ENCODE measurements around the gene CHD5. TPM values are rescaled to one million over a fixed set of nuclear protein-coding genes. Genes with fewer than 3 reads are reported as not detected.

The CHD5 gene
- total RNA-seq, 4 donors from 2014 or later: 0.30 TPM; not detected in 3

DNA sequence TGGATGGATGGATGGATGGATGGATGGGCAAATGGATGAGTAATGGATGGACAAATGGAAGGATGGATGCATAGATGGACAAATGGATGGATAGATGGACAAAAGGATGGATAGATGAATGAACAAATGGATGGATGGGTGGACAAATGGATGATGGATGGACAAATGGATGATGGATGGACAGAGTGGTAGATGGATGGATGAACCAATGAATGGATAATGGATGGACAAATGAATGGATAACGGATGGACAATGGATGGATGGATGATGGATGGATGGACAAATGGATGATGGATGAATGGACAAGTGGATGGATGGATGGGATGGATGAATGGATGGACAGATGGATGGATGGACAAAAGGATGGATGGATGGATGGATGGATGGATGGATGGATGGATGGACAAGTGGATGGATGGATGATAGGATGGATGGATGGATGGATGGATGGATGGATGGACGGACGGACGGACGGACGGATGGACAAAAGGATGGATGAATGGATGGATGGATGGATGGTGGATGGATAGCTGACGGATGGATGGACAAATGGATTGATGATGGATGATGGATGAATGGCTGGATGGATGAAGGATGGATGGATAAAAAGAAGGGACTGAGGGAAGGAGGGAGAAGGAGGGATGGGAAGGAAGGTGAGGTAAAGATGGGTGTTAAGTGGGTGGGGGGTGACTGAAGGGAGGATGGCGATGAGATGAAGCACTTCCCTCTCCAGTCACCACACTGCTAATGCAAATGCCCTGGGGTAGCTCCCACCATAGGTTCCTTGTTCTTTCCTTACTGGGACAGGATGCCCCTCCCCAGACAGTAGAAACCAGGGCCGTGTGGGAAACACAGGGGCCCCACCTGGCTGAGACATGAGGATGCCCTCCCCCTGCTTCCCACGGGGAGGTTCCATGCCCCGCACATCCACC, 29.8 kb downstream of the CHD5 start:
- no peak for DNase-seq (ENCODE audit: low spot score in 2 of 2)
- H3K36me3 ChIP-seq: no peaks in the 10 kb centered on the region
- TF ChIP-seq EP300 (IDR thresholded peaks at IDR 0.05) (no peak), POLR2A (IDR thresholded peaks at IDR 0.05) (no peak)
- TF ChIP-seq, protein P1, sequence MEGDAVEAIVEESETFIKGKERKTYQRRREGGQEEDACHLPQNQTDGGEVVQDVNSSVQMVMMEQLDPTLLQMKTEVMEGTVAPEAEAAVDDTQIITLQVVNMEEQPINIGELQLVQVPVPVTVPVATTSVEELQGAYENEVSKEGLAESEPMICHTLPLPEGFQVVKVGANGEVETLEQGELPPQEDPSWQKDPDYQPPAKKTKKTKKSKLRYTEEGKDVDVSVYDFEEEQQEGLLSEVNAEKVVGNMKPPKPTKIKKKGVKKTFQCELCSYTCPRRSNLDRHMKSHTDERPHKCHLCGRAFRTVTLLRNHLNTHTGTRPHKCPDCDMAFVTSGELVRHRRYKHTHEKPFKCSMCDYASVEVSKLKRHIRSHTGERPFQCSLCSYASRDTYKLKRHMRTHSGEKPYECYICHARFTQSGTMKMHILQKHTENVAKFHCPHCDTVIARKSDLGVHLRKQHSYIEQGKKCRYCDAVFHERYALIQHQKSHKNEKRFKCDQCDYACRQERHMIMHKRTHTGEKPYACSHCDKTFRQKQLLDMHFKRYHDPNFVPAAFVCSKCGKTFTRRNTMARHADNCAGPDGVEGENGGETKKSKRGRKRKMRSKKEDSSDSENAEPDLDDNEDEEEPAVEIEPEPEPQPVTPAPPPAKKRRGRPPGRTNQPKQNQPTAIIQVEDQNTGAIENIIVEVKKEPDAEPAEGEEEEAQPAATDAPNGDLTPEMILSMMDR (IDR thresholded peaks at IDR 0.05): no peak
- H3K9me3 ChIP-seq: no peaks in the 10 kb centered on the region
- no peak overlapping the region for H3K4me3 ChIP-seq
- peaks cover 0 to 37% of the 10 kb centered on the region in 2 donors for H3K27me3 ChIP-seq
- 72 to 89% methylated on average over 11 of the region's 11 CpGs for WGBS, 2 donors
- H3K27ac ChIP-seq: no peak overlapping the region
- peaks cover 0 to 10% (median 4%) of the 10 kb centered on the region in 4 donors for H3K4me1 ChIP-seq

DNA sequence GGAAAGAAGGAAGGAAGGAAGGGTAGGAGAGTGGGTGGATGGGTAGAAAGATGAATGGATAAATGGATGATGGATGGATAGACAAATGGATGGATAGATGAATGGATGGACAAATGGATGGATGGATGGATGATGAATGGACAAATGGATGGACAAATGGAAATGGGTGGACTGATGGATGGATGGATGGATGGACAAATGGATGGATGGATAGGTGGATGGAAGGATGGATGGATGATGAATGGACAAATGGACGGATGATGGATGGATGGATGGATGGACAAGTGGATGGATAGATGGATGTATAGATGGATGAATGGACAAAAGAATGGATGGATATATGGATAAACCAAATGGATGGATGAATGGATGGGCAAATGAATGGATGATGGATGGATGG, 30.5 kb downstream of the CHD5 start:
- Histone ChIP-seq H3K36me3 (no peaks in the 10 kb centered on the region), H3K27ac (no peak overlapping the region), H3K9me3 (no peaks in the 10 kb centered on the region), H3K27me3 (peaks cover 0 to 37% of the 10 kb centered on the region in 2 donors), H3K4me3 (no peak overlapping the region), H3K4me1 (peaks cover 0 to 10% (median 4%) of the 10 kb centered on the region in 4 donors)
- 93 to 96% methylated on average over 1 of the region's 1 CpG for WGBS, 2 donors
- no peak for DNase-seq (ENCODE audit: low spot score in 2 of 2)
- TF ChIP-seq POLR2A (IDR thresholded peaks at IDR 0.05): no peak
- TF ChIP-seq EP300 (IDR thresholded peaks at IDR 0.05): no peak

DNA sequence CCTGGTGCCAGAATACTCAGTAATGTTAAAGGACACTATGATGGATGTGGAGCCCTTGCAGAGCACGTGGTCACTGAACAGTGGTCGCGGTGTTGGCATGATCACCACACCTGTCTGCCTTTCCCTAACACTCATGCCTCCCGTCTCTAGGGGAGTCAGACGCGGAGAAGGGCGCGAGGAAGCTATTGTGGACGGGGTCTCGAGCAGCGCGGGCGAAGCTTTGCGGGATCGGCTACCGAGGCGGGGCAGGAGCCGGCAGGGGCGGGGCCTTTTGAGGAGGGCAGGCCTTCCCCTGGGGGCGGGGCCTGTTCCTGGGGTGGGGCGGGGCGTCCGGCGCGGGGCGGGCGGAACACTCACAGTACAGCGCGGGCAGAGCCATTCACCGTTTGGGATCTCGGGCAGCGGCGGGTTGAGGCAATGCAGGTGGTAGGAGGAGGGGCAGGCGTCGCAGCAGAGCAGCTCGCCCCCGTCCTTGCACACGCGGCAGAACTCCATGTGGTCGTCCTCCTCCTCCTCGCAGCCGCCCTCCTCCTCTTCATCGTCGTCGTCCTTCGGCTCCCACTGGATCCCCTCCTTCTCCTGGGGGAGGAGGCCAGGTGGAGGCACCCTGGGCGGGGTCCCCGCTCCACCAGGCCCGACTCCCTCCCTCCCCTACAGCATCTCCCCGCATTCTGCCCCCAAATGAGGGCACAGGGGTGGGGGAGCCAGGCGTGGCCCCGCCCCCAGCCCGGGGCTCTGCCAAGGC, 31.5 kb downstream of the CHD5 start:
- 3 to 6% methylated on average over 27 to 28 of the region's 53 CpGs for WGBS, 2 donors
- DNase-seq (ENCODE audit: low spot score in 2 of 2): no peak
- H3K27me3 ChIP-seq: peaks cover 0 to 37% of the 10 kb centered on the region in 2 donors
- no peak for TF ChIP-seq POLR2A (IDR thresholded peaks at IDR 0.05)
- TF ChIP-seq EP300 (IDR thresholded peaks at IDR 0.05): no peak
- TF ChIP-seq, protein P1 (IDR thresholded peaks at IDR 0.05): no peak
- H3K4me3 ChIP-seq: peak overlapping the region in 1 of 4 donors; percentile 14
- H3K9me3 ChIP-seq: no peaks in the 10 kb centered on the region
- H3K36me3 ChIP-seq: no peaks in the 10 kb centered on the region
- peaks cover 0 to 10% (median 4%) of the 10 kb centered on the region in 4 donors for H3K4me1 ChIP-seq
- no peak overlapping the region for H3K27ac ChIP-seq

DNA sequence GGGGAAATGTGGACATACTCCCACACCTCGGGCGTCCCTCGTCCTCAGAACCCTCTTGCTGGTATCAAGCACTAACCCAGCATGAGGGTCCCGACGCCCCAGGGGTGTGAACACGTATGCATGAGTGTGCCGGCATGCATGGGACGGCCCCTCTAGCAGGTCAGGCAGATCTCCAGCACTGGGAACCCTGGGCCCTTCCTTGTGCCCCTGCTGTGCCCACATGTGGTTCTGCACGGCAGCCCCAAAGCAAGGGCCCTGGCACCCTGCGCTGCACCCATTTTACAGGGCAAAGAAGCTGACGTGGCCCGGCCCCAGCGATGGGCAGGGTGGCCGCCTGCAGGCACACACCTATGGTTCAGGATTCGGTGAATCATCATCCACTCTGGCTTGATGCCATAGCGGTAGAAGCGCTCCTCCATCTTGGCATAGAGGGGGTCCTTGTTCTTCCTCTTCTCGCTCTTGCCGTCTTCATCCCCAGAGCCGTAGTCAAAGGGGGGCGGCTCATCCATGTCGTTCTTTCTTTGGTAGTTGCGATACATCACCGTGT, 34.2 kb downstream of the CHD5 start:
- no peaks in the 10 kb centered on the region for H3K9me3 ChIP-seq
- H3K4me3 ChIP-seq: no peak overlapping the region
- 84% methylated on average over 17 to 21 of the region's 24 CpGs for WGBS, 2 donors
- H3K27ac ChIP-seq: no peak overlapping the region
- TF ChIP-seq, protein P1 (IDR thresholded peaks at IDR 0.05): no peak
- TF ChIP-seq EP300 (IDR thresholded peaks at IDR 0.05): no peak
- no peak for TF ChIP-seq POLR2A (IDR thresholded peaks at IDR 0.05)
- peaks cover 0 to 10% (median 4%) of the 10 kb centered on the region in 4 donors for H3K4me1 ChIP-seq
- DNase-seq (ENCODE audit: low spot score in 2 of 2): no peak
- peaks cover 0 to 37% of the 10 kb centered on the region in 2 donors for H3K27me3 ChIP-seq
- no peaks in the 10 kb centered on the region for H3K36me3 ChIP-seq

GRCh38 chr1:6145396-6145750, 34.7 kb downstream of the CHD5 start:
- Histone ChIP-seq H3K9me3 (no peaks in the 10 kb centered on the region), H3K27me3 (peaks cover 0 to 37% of the 10 kb centered on the region in 2 donors), H3K36me3 (no peaks in the 10 kb centered on the region), H3K4me1 (peaks cover 0 to 10% (median 4%) of the 10 kb centered on the region in 4 donors), H3K4me3 (no peak overlapping the region), H3K27ac (no peak overlapping the region)
- DNase-seq (ENCODE audit: low spot score in 2 of 2): no peak
- 49 to 50% methylated on average over 2 of the region's 2 CpGs for WGBS, 2 donors
- TF ChIP-seq EP300 (IDR thresholded peaks at IDR 0.05): no peak
- no peak for TF ChIP-seq POLR2A (IDR thresholded peaks at IDR 0.05)
- TF ChIP-seq, protein P1 (IDR thresholded peaks at IDR 0.05): no peak

Data from tibial nerve (tissue), 4 donors.